Measurements from ENCODE around the gene ACACA.

DNA sequence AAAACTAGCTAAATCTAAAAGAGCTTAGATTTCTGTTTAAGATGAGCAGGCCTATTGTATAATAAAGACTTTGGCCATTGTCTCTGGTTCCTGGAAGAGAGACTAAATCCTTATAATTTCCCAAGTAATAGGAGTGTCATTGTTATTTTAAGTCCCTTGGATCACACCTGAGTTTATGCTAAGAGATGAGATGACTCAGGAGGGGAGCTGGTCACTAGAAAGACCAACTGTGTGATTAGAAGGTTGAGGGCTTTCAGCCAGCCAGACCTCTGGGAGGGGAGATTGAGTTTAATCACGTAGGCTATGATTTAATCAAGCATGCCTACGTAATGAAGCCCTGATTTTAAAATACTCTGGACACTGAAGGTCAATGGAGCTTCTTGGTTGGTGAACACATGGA lies 187.8 kb downstream of the ACACA start:
- TF ChIP-seq, protein P1, sequence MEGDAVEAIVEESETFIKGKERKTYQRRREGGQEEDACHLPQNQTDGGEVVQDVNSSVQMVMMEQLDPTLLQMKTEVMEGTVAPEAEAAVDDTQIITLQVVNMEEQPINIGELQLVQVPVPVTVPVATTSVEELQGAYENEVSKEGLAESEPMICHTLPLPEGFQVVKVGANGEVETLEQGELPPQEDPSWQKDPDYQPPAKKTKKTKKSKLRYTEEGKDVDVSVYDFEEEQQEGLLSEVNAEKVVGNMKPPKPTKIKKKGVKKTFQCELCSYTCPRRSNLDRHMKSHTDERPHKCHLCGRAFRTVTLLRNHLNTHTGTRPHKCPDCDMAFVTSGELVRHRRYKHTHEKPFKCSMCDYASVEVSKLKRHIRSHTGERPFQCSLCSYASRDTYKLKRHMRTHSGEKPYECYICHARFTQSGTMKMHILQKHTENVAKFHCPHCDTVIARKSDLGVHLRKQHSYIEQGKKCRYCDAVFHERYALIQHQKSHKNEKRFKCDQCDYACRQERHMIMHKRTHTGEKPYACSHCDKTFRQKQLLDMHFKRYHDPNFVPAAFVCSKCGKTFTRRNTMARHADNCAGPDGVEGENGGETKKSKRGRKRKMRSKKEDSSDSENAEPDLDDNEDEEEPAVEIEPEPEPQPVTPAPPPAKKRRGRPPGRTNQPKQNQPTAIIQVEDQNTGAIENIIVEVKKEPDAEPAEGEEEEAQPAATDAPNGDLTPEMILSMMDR (IDR thresholded peaks at IDR 0.05; ENCODE audit: low read depth, low read length, poor library complexity, severe bottlenecking): no peak
- no peak for TF ChIP-seq EZH2phosphoT487 (IDR thresholded peaks at IDR 0.05; ENCODE audit: borderline replicate concordance, low read length)

All from DOHH2 (cell line).